NOMO-1 treated with DMSO at 0.1 percent for 48 hours (cell line): ENCODE measurements around the gene SLC25A15.
"Not testable (repeated sequence)": the region's sequence is repeated elsewhere in the genome, so short reads cannot be mapped to it uniquely, and the experiment has no call there.

Experiments
- DNase-seq: peaks from one replicate; lab custom pipeline; 2025; ENCODE audit not compliant: unreplicated experiment; lab: John Stamatoyannopoulos, UW

Gene SLC25A15

DNA sequence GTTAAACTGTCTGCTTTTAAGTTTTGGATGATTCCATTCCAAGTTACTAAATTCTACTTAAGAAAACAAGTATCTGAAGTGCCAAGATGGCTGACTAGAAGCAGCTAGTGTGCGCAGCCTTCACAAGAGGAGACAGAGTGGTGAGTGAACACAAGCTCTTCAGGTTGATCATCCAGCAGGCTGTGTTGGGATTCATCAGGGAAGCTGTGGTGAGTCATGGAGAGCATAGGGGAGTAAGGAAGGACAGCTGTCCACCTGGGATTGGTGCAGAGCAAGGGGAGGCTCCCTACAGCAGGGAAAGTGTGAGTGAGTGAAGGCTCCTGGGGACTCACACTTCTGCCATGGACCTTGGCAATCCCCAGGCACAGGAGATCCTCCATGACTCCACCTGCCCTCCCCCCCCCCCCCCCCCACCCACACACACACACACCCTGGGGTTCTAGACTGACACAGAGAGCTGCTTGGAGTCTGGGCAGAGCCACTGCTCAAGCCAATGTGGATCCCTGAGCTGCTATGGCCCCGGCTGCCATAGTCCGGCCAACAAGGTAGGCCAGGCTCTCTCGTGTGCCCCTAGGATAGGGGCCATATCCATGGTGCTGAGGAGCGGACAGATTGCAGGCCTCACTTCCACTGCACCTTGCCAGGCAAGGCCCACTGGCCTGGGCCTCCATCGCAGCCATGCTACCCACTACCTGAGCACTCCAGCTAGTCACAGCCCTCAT is 23.5 kb downstream of the SLC25A15 start:
- DNase-seq: no peak

DNA sequence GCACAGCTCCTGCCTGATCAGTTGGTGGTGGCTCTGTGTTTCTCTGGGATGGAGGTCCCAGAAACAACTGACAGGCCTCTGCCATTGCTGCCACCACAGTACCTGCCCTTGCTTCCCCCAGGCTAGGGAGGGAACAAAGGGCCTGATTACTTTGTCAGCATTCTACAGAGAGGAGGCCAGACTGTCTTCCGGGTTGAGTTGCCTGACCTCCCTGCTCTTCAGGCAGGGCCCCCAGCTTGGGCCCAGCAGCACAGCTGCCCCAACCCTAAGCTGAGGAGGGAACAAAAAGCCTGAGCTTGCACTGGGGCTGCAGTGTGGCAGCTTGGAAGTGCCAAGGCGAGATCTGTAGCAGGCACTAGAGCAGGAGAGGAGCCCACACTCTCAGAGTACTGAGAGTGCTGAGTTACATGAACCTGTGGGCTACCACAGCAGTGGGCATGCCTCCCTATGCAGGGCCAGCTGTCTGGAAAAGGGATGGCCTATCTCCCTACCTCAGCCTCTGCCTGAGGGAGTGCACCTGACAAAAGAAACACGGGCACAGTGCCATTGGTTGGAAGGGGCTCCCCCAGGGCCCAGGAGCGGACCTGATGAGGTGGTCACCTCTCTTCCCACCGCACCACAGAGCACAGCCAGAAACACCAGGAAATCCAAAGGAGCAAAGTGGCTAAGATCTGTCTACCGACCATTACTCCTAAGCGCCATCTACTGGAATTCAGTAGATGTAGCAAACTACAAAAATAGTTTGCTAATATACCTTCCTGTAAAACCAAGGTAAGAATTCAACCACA is 24.4 kb downstream of the SLC25A15 start:
- peak; percentile 58 for DNase-seq

DNA sequence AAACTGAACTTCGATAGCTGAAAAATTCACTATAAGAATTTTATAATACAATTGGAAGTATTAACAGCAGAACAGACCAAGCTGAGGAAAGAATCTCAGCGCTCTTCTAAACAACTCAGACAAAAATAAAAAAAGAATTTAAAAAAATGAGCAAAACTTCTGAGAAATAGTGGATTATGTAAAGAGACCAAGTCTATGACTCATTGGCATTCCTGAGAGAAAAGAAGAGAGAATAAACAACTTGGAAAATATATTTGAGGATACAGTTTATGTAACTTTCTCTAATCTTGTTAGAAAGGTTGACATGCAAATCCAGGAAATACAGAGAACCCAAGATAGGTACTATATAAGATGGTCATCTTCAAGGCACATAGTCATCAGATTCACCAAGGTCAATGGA is 25.4 kb downstream of the SLC25A15 start:
- no peak for DNase-seq

DNA sequence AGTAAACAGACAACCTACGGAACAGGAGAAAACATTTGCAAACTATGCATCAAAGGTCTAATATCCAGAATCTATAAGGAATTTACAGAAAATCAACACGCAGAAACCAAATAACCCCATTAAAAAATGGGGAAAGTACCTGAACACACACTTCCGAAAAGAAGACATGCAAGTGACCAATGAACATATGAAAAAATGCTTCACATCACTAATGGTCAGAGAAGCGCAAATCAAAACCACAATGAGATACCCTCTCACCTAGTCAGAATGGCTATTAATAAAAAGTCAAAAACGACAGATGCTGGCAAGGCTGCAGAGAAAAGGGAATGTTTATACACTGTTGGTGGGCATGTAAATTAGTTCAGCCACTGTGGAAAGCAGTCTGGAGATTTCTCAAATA is 29.5 kb downstream of the SLC25A15 start:
- no peak for DNase-seq

DNA sequence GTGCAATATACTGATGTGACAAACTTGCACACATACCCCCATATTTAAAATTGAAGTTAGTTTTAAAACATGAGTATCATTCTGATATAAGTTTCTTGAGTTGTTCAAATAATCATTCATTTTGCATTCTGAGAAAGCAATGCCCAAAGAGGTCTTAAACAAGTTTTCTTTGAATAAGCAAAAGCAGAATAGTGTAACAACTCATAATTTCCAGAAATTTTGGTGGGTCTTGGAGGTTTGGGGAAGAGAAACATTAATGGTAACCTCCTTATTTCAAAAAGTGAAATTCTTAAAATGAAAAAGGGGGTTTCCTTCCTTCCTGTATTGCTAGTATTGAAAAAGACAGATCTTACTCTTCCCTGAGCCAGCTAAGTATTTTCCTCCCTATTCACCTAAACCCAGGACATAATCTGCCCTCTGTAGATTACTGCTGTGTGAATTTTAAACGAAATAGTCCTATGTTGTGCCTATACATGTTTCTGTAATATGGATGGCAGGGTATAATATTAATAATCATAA is 30.4 kb downstream of the SLC25A15 start:
- no peak for DNase-seq

DNA sequence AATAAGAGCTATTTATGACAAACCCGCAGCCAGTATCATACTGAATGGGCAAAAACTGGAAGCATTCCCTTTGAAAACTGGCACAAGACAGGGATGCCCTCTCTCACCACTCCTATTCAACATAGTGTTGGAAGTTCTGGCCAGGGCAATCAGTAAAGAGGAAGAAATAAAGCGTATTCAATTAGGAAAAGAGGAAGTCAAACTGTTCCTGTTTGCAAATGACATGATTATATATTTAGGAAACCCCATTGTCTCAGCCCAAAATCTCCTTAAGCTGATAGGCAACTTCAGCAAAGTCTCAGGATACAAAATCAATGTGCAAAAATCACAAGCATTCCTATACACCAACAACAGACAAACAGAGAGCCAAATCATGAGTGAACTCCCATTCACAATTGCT is 50.3 kb downstream of the SLC25A15 start:
- peak; percentile 10 for DNase-seq

DNA sequence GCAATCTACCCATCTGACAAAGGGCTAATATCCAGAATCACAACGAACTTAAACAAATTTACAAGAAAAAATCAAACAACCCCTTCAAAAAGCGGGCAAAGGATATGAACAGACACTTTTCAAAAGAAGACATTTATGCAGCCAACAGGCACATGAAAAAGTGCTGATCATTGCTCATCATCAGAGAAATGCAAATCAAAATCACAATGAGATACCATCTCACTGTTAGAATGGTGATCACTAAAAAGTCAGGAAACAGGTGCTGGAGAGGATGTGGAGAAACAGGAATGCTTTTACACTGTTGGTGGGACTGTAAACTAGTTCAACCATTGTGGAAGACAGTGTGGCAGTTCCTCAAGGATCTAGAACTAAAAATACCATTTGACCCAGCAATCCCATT is 51.5 kb downstream of the SLC25A15 start:
- DNase-seq: not testable (repeated sequence)
